Esophagus muscularis mucosa (tissue), 4 donors: ENCODE data around the gene DGKZ. TPM values are rescaled to one million over a fixed set of nuclear protein-coding genes. Genes with fewer than 3 reads are reported as not detected.

Source experiments
- DNase-seq: peaks from one replicate; pipeline ENCODE4 v3.0.0-alpha.2; 2017; ENCODE audit errors: extremely low spot score
- H3K27ac ChIP-seq, 4 donors: fragments of 200-600 bp; sonication (generic); replicated peaks in 1 of 4; 1 replicate in 3 of 4; 2 replicates in 1 of 4; pipeline ENCODE4 v1.5.1; 2016 to 2019; ENCODE audit warnings: mild to moderate bottlenecking in 1 of 4
- H3K27me3 ChIP-seq, 4 donors: fragments of 200-600 bp; sonication (generic); one replicate each; pipeline versions ENCODE4 v1.5.1 to v1.6.0; 2016 to 2019
- H3K36me3 ChIP-seq, 4 donors: fragments of 200-600 bp; sonication (generic); one replicate each; pipeline ENCODE4 v1.5.1; 2016 to 2019
- H3K4me1 ChIP-seq, 4 donors: fragments of 200-600 bp; sonication (generic); one replicate each; pipeline ENCODE4 v1.5.1; 2016 to 2019
- H3K4me3 ChIP-seq, 4 donors: fragments of 200-600 bp; sonication (generic); 1 replicate in 2 of 4; 2 replicates in 2 of 4; pipeline ENCODE4 v1.5.1; 2016 to 2019; ENCODE audit warnings: mild to moderate bottlenecking in 4 of 4, moderate library complexity in 1 of 4
- H3K9me3 ChIP-seq, 4 donors: fragments of 200-600 bp; sonication (generic); 1 replicate in 3 of 4; 2 replicates in 1 of 4; pipeline ENCODE4 v1.5.1; 2016 to 2019
- EP300 ChIP-seq: sonication (generic); formaldehyde crosslinking; IDR thresholded peaks from one replicate; pipeline ENCODE4 v1.6.1; 2017; ENCODE audit warnings: antibody characterized with exemption
- POLR2A ChIP-seq: fragments of 450-650 bp; IDR thresholded peaks from one replicate; pipeline ENCODE4 v1.6.1; 2017; ENCODE audit warnings: antibody characterized with exemption, moderate library complexity, mild to moderate bottlenecking, low read depth
- POLR2AphosphoS5 ChIP-seq, 2 donors: sonication (generic); formaldehyde crosslinking; IDR thresholded peaks; one replicate each; pipeline ENCODE4 v1.6.1; 2017; ENCODE audit warnings: antibody characterized with exemption in 2 of 2
- WGBS: methylation state at CpG from one replicate; pipeline ENCODE4 v1.1.5; 2018; 5-methylcytosine and 5-hydroxymethylcytosine counted together
- intact Hi-C: fragments of 100-400 bp; cut with DNase I; formaldehyde crosslinking; loops from one replicate; pipeline ENCODE4 v1.15.1; 2023
- total RNA-seq, 4 donors: library from RNA; depleted of rRNA; stranded (reverse); fragments of >200 nt; gene quantifications; one replicate each; pipeline versions ENCODE4 v1.1.0 to v1.2.1, GENCODE V29; 2016
- TF ChIP-seq, protein P1 (sequence below), 3 experiments: fragments of 200-600 bp in 2 of 3; fragments of 450-650 bp in 1 of 3; sonication (generic) in 2 of 3; IDR thresholded peaks; one replicate each; pipeline ENCODE4 v1.5.1; 2017 to 2019; ENCODE audit warnings: antibody characterized with exemption in 3 of 3, mild to moderate bottlenecking in 2 of 3, moderate library complexity in 1 of 3

The DGKZ gene
- total RNA-seq, 4 donors from 2014 or later: 39.4 to 85.8 (median 55.4) TPM

DNA sequence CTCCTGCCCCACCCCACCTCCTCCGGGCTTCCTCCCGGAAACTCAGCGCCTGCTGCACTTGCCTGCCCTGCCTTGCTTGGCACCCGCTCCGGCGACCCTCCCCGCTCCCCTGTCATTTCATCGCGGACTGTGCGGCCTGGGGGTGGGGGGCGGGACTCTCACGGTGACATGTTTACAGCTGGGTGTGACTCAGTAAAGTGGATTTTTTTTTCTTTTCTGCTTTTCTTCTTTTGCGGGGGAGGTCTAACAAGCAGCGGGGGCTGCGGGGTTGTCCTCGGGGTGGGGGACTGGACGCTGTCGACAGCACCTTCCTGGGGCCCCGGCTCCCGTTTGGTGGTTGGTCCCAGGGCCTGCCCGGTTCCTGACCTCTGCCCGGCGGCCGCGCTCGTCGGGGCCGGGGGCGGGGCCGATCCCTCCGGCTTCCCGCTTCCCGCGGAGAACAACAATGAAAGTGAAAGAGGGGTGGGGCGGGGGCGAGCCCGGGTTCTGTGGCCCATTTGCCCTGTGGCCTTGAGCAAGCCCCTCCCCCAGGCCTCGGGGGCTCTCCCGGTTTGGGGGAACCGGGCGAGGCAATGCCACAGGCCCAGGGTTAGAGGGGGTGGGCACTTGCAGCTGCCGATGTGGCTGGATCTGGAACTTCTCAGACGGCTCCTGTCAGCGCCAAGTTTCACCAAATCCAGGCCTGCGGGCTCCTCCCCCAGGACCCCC, 33.2 kb downstream of the DGKZ start:
- Histone ChIP-seq H3K4me1 (peaks cover 12 to 42% (median 35%) of the 10 kb centered on the region in 4 donors), H3K9me3 (no peaks in the 10 kb centered on the region), H3K27me3 (peaks cover 0 to 50% (median 25%) of the 10 kb centered on the region in 4 donors), H3K27ac (peak overlapping the region; percentile 57 to 80 (median 76)), H3K4me3 (peak overlapping the region; percentile 63 to 74 (median 66)), H3K36me3 (peaks cover 15 to 31% (median 29%) of the 10 kb centered on the region in 4 donors)
- under 1% methylated on average over 18 of the region's 45 CpGs for WGBS
- intact Hi-C loops: no loop called here
- DNase-seq: peak; percentile 86
- TF ChIP-seq EP300: no peak
- peak; percentile 17 to 45 for TF ChIP-seq POLR2AphosphoS5 (IDR thresholded peaks at IDR 0.05)
- TF ChIP-seq, protein P1, sequence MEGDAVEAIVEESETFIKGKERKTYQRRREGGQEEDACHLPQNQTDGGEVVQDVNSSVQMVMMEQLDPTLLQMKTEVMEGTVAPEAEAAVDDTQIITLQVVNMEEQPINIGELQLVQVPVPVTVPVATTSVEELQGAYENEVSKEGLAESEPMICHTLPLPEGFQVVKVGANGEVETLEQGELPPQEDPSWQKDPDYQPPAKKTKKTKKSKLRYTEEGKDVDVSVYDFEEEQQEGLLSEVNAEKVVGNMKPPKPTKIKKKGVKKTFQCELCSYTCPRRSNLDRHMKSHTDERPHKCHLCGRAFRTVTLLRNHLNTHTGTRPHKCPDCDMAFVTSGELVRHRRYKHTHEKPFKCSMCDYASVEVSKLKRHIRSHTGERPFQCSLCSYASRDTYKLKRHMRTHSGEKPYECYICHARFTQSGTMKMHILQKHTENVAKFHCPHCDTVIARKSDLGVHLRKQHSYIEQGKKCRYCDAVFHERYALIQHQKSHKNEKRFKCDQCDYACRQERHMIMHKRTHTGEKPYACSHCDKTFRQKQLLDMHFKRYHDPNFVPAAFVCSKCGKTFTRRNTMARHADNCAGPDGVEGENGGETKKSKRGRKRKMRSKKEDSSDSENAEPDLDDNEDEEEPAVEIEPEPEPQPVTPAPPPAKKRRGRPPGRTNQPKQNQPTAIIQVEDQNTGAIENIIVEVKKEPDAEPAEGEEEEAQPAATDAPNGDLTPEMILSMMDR (IDR thresholded peaks at IDR 0.05): no peak

DNA sequence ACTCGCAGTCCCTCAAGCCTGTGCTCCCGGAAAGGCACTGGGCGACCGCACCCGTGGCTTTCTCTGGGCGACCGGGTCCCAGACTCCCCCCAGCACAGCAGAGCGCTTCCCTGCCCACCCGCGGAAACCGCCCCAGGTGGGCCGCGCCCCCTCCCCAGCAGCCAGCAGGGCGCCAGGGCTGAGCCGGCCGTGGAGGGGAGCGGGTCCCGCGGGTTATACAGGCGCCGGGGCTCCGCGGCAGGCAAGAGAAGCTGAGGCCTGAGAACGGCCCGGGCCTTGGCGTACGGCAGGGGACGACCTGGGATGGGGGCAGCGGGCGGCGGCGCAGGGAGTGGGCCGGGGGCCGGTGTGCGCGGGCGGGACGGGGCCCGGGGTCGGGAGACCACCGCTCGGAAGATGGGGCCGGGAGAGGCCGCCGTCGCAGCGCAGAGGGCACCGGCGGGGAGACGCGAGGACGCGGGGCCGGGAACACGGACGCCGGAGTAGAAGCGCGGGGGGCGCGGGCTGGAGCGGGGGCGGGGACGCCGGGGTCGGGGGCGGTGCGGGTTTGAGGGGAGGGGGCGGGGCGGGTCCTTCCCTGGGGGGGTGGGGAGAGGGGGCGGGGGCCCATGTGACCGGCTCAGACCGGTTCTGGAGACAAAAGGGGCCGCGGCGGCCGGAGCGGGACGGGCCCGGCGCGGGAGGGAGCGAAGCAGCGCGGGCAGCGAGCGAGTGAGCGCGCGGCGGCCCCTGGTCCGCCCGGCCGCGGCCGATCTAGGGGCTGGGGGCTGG, 34.0 kb downstream of the DGKZ start, which contains the start of gene MDK:
Gene MDK (plus strand): TSS at position 622 of the 771 bp plus-strand sequence. CDS start 389 bp downstream, outside the sequence.
- peak within 1 kb of the TSS; percentile 57 to 80 (median 76) for H3K27ac ChIP-seq
- intact Hi-C loops: no loop called here
- no peak for DNase-seq
- H3K36me3 ChIP-seq: peaks cover 8 to 23% (median 22%) of the 10 kb centered on the region in 4 donors
- peaks cover 12 to 42% (median 35%) of the 10 kb centered on the region in 4 donors for H3K4me1 ChIP-seq
- no peak for TF ChIP-seq POLR2A
- no peak for TF ChIP-seq POLR2AphosphoS5 (IDR thresholded peaks at IDR 0.05)
- TF ChIP-seq, protein P1 (IDR thresholded peaks at IDR 0.05): no peak
- TF ChIP-seq EP300: no peak
- H3K27me3 ChIP-seq: peaks cover 0 to 58% (median 25%) of the 10 kb centered on the region in 4 donors
- WGBS: 1% methylated on average over 42 of the region's 96 CpGs
- peak within 1 kb of the TSS; percentile 63 to 74 (median 66) for H3K4me3 ChIP-seq
- no peaks in the 10 kb centered on the region for H3K9me3 ChIP-seq

DNA sequence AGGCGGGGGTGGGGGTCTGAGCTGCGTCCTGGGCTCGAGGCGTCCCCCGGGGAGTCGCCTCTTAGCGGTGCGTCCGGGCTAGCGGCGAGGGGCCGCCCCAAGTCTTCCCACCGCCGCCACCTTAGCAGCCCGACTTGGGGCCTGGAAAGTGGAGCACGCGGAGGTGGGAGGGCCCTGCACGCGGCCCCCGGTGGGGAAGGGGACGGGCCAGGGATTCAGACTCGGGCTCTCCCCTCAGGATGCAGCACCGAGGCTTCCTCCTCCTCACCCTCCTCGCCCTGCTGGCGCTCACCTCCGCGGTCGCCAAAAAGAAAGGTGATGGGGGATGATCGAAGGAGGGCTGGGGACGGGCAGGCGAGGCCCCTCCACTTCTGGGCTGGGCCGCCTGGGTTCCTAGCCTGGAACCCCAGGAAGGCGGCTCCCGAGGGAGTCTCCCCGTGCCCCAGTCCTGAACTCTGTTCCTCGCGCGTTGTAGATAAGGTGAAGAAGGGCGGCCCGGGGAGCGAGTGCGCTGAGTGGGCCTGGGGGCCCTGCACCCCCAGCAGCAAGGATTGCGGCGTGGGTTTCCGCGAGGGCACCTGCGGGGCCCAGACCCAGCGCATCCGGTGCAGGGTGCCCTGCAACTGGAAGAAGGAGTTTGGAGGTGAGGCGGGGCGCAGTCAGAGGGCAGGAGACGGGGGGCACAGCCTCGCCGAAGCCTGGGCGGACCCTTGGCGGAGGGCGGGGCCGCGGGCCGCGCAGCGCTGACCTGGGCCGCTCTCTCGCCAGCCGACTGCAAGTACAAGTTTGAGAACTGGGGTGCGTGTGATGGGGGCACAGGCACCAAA, 34.8 kb downstream of the DGKZ start:
- H3K4me1 ChIP-seq: peaks cover 12 to 42% (median 35%) of the 10 kb centered on the region in 4 donors
- peaks cover 0 to 66% (median 25%) of the 10 kb centered on the region in 4 donors for H3K27me3 ChIP-seq
- DNase-seq: no peak
- 0% methylated on average over 12 of the region's 66 CpGs for WGBS
- no peak for TF ChIP-seq POLR2A
- TF ChIP-seq, protein P1 (IDR thresholded peaks at IDR 0.05): no peak
- H3K4me3 ChIP-seq: peak overlapping the region; percentile 63 to 74 (median 66)
- H3K9me3 ChIP-seq: no peaks in the 10 kb centered on the region
- H3K27ac ChIP-seq: peak overlapping the region in 1 of 4 donors; percentile 79
- peaks cover under 1 to 15% (median 14%) of the 10 kb centered on the region in 4 donors for H3K36me3 ChIP-seq
- intact Hi-C loops: no loop called here

DNA sequence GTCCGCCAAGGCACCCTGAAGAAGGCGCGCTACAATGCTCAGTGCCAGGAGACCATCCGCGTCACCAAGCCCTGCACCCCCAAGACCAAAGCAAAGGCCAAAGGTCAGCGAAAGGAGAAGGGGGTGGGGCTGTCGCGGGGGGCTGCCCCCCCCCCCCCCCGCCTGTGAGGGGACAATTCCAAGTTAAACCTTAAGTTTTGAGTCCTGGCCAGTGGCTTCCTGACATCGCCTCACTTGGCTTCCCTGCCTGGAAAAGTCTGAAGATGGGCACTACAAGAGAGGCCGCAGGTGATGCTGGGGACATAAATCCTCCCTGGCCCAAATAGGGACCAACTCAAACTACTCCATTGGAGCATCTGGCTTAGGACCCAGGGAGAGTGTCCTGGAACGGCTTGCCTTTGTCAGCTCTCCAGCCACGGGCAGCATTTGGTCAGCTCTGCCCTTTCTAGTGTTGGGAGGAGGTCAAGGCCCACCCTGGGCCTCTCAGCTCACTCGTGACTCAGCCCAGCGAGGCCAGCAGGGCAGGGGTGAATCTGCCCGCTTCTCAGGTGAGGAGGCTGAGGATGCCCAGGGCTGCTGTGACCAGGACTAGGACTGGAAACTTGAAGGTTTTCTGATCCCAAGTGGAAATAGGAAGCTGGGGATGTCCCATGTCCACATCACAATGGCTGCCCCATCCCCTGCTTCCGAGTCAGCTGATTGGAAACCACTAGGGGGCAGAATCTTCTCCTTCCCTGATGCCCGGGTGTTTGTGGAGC, 35.6 kb downstream of the DGKZ start:
- 51% methylated on average over 9 of the region's 18 CpGs for WGBS
- Histone ChIP-seq H3K36me3 (peaks cover 0 to 8% (median 6%) of the 10 kb centered on the region in 4 donors), H3K27me3 (peaks cover 0 to 74% (median 26%) of the 10 kb centered on the region in 4 donors), H3K4me3 (peak overlapping the region in 3 of 4 donors; percentile 65 to 74 (median 66)), H3K9me3 (no peaks in the 10 kb centered on the region), H3K27ac (no peak overlapping the region), H3K4me1 (peaks cover 12 to 42% (median 35%) of the 10 kb centered on the region in 4 donors)
- DNase-seq: no peak
- intact Hi-C loops: no loop called here
- TF ChIP-seq, protein P1 (IDR thresholded peaks at IDR 0.05): peak in 1 of 3 experiments; percentile 44
- TF ChIP-seq EP300: no peak
